ENCODE results near the gene ZNF787.

- TF ChIP-seq, protein P1, sequence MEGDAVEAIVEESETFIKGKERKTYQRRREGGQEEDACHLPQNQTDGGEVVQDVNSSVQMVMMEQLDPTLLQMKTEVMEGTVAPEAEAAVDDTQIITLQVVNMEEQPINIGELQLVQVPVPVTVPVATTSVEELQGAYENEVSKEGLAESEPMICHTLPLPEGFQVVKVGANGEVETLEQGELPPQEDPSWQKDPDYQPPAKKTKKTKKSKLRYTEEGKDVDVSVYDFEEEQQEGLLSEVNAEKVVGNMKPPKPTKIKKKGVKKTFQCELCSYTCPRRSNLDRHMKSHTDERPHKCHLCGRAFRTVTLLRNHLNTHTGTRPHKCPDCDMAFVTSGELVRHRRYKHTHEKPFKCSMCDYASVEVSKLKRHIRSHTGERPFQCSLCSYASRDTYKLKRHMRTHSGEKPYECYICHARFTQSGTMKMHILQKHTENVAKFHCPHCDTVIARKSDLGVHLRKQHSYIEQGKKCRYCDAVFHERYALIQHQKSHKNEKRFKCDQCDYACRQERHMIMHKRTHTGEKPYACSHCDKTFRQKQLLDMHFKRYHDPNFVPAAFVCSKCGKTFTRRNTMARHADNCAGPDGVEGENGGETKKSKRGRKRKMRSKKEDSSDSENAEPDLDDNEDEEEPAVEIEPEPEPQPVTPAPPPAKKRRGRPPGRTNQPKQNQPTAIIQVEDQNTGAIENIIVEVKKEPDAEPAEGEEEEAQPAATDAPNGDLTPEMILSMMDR (conservative IDR thresholded peaks at IDR 0.05; ENCODE audit: low read length): no peak
- no peak for TF ChIP-seq EZH2phosphoT487 (IDR thresholded peaks at IDR 0.05; ENCODE audit: borderline replicate concordance, low read depth, low read length)
These were observed 10.6 kb upstream of the ZNF787 start for GRCh38 chr19:56131651-56132050.
